Right hindlimb (tissue), 1 donor: ENCODE results near the gene VPS13D.
"Not testable (repeated sequence)": the region's sequence is repeated elsewhere in the genome, so short reads cannot be mapped to it uniquely, and the experiment has no call there.

Source experiments
- DNase-seq: peaks from one replicate; pipeline ENCODE4 v3.0.0-alpha.2; 2018

Gene VPS13D

DNA sequence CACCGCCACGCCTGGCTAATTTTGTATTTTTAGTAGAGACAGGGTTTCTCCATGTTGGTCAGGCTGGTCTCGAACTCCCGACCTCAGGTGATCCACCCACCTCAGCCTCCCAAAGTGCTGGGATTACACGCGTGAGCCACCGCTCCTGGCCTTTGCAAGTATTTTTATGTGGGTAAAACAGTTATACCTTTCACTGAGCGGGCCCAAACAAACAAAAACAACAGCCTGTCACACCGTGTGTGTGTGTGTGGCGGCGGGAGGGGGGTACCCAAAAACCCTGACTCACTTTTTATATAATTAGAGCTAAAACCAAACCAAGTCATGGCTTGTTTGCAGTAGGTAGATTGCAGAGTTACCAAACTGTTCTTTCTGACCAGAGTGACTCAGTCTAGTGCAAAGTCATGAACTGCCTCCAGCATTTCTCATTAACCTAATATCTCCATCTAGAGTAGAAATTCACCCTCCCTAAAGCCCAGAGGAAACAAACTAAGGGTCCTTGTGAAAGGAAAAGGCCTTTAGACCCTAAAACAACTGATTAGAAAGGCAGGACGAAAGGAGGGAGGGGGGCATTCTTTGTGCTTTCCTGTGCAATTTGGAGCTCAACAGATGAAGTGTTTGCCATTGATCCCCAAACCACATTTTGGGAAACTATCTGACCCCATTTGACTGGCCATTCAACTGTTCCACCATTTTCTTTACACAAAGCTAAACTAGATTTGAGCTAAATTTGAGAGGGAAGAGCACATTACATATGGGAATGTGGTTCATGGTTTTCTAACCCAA is 207.2 kb downstream of the VPS13D start:
- no peak for DNase-seq

DNA sequence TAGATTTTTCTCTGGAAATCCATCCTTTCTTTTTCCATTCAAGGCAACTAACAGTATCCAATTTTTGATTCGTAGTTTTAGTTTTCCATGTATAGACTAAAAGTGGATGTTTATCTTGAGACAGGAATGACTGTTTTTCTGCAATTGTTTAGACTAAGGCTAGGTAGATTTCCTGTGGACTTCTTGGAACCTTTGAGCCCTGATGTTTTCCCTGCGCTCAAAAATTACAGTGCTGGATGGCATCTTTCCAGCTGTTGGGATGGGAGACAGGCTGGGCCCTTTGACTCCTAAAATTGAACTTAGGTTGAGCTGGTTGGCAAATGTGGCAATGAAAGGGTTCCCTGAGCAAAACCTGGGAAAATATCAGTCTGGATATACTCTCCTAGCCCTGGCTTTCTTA is 207.8 kb downstream of the VPS13D start:
- no peak for DNase-seq

DNA sequence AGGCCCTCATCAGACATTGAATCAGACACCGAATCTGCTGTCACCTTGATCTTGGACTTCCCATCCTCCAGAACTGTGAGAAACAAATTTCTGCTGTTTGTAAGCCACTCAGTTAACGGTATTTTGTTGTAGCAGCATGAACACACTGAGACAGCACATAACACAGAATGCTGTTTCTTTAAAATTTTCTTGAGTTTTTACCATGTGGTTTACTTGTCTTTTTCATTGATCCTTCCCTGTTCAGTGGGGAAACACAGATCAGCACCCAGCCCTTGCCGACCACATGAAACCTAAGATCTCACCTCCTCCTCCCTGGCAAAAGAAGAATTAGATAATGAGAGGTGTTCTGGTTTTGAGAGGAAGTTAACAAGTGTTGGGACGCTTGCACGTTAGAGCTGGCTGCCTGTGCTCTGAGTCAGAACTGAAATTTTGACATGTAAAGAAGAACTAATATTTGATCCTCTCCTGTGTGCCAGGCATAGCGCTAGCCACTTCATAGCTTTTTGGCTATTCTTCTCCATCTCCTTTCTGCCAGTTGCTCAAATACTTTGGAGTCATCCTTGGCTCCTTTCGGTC is 208.6 kb downstream of the VPS13D start:
- no peak for DNase-seq

DNA sequence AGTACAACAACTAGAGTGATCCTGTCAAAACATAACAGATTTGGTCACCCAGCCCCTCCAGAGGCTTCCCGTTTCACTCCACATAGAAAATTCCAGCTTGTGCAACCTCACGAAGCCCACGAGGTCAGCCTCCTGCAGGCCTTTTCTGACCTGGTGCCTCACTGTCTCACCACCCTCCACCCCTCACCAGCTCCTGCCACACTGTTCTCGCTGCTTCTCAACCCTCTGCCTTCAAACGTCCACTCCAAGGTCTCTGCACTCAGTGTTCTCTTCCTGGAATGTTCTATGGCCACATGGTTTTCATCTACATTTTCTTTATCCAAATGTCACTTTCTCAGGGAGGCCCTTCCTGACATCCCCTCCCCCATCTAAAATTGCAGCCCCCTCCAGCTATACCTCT is 209.2 kb downstream of the VPS13D start:
- DNase-seq: no peak

DNA sequence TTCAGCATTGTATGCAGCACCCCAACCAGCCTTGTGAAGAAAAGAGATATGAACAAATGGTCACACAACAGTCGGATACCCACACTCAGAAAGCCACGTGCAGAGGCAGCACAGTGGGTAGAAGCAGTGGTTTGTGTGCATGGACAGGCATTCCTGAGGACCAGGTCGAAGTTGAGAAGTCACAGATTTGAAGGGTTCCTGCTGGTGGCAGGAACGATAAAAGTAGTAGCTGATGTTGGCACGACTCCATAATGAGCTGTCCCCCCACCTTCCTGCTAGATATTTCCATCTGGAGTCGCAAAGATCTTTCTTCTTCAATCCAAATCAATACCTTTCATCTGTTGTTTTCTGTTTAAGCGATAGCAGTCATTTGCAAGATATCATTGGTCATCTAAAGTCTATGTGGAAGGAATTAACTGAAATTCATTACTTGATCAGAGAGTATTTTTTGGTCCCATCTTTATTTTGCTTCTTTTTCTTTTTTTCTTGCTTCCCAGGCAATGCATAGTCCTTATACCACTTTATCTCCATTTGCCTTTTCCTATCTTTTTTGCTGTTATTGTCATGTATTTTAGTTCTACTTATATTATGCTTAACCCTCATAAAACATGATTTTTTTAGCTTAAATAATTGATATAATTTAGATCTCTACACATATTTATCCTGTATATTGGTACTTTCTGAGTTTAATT is 211.7 kb downstream of the VPS13D start:
- no peak for DNase-seq

DNA sequence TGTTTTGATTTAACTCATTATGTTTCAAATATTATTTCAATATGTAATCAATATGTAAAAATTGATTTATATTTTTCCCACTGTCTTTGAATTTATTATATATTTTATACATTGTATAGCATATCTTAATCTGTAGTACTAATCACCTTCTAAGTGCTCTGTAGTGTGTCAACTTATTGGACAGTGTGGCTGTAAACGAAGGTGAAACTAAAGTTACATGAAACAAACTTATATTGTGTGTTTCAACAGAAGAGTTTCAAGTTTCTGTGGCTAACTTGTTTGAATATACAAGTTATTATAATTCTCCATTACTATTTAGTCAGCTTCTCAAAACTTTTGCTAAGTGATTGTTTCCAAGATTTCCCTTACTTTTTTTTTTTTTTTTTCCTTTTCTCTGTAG is 212.4 kb downstream of the VPS13D start:
- no peak for DNase-seq

DNA sequence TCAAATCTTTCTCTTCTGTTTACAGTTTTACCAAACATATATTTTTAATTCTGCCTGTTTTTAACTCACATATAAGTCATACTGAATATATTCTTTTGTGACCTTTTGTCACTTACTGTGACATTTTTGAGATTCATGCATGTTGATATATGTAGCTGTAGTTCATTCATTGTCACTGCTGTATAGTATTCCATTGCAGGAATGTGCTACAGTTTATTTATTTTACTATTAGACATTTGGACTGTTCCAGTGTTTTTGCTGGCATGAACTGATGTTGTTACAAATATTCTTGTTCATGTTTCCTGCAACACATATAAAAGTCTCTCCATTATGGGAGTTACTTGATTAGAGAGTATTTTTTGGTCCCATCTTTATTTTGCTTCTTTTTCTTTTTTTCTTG is 213.3 kb downstream of the VPS13D start:
- DNase-seq: no peak

DNA sequence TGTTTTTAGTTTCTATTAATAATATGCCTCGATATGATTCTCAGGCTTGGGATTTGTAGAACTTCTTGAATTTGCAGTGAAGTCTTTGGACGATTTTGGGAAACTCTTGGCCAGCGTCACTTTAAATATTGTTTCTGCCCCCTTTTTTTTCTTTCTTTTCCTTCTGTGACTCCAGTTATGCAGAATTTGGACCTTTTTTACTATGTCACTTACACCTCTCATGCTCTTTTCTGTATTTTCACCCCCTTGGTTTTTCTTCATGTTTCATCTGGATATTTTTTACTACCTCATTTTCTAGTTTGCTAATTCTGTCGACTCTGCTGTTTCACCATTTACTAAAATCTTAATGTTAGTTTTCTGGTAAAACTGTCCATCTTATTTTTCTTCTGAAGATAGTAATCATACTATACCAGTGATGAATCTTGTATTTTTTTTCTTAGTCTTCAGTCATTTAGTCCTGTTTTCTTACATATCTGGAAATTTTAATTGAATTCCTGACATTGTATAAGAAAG is 214.6 kb downstream of the VPS13D start:
- no peak for DNase-seq

DNA sequence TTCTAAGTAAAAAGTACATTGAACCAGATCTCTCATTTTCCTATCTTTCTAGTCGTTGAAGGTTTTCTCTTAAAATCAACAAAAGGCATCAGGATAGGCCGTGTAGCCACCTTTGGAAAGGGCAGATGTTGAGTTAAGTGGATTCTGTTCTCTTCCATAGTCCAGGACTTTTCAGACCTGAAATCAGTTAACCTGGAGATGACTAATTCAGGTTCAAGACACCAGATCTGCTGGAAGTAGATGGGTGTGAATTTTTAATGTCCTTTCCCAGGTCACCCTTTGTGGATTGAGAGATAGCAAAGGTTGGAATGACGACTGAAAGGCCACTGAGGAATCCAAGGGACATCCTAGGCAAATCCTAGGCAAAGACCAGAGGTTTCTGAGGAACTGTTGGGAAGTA is 215.4 kb downstream of the VPS13D start:
- no peak for DNase-seq

DNA sequence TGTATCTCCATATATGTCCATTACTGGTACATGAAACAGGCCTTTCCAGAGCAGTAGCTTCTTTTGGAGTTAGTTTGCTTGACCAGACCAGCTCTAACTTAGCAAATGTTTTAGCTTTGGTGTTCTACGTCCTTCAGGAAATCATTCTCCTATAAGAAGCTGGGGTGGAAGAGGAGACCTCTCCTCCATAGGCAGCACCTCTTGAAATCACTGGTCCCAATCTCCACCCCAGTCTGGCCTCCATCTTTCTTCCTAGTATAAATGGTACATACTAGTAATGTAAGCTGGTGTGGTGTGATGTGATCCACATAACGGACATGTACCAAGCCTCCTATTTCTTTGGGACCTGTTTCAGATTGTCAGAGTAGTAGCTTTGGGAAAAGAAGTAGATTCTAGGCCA is 216.8 kb downstream of the VPS13D start:
- no peak for DNase-seq

DNA sequence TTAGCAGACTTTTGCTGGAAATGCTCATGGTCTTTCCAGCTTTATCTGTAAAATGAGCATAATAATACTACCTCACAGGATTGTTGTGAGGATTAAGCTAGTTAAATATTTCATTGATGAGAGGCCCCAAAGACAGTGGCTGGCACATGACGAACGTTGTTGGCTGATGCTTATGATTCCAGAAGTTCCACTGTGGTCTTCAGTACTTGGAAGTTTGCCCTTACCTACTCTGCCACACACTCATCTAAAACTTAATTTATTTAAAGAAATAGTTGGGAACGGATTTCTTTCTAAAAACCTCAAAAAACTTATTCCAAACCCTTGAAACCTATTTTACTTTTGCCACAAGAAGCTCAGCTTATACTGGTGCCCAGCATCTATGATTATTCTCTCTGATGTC is 217.5 kb downstream of the VPS13D start:
- DNase-seq: no peak

DNA sequence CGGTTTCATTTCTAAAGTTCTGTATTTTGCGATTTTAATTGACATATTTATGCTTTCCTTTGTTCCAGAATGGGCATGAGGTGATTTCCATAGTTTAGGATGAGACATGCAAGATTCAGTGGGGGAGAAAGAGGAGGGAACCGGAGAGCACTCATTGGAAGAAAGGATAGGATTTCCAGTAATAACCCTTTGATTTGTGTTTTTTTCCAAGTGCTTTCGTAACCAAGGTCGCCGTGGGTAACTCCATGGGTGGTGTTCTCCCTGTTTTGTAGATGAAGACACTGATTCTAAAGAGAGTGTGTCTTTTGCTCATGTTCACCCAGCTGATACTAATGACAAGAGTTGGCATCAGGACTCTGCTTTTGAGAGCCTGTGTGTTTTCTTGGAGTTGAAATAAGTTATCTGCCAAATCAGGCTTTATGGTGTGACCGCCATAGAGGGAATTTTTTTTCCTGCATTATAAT is 218.1 kb downstream of the VPS13D start:
- DNase-seq: no peak

DNA sequence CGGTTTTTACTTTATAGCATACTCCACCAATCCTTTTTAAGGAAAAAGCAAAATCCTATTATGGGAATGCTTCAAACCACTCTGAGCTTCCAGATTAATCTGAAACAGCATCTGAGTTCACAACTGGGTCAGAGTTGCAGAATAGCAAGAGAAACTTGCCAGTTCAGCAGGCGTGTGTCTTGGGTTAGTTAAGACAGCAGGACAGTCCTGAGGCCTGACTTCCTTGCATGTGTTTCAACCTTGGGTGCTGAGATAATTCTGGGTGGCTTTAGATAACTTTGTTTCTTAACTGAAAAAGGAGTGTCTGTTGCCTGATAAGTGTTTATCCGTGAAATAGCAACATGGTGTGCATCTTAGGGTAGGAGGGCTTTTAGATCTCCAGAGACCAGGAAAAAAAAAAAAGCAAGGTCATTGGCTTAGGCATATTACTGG is 218.9 kb downstream of the VPS13D start:
- DNase-seq: no peak

DNA sequence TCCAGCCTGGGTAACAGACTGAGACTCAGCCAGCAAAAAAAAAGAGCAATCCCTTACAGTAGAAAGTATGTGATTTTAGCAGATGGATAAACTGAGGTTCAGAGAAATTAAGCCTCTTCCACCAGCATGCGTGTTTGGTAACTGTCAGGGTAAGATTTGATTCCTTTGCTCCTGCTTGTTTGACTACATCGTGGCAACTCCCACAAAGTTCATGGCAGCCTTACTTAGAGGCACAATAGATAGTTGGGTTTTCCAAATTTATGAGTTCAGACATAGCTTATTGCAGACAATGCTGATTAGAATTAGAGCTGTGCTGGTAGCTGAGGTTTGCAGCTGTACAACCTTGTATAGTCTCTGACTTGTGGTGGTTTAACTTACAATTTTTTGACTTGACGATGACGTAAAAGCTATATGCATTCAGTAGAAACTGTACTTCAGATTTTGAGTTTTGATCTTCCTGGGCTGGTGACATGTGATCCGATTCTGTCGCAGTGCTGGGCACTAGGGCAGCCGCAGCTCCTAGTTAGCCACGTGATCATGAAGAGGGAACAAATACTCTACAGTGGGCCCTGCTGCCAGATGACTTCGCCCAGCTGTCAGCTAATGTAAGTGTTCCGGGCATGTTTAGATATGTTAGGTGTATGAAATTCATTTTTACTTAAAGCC is 220.4 kb downstream of the VPS13D start:
- peak; percentile 64 for DNase-seq

DNA sequence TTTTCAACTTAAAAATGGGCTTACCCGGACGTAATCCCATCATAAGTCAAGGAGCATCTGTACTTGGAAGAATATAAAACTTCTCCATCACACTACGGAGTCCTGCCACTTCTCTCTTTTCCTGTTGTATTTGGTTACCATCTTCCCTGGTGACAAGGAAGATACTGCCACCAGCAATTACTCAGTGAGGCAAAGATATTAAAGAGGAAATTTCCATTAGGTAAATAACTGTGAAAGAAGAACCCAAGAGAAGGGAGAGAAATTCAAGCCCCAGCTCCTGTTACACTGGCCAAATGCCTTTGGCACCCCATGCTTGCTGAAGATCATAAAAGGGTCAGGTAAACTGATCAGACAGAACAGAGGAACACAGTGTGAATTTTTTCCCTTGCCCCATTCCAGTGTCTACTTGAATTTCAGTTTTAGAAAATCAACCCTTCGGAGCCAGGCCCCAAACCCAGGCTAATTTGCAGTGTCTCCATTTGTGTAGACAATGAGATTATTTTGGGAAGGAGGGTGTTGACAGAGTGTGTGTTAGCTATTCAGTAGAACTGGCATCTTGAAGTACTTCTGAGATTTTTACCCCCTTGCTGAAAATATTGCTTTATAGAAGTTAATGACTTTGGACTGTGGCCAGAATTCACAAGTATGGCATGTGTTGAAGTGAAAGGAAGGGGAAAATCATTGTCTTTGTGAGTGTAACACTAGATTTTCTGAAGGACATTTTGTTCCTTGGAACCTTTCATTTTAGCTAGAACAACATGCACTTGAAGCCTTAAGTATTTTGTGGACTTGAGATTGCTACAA is 221.1 kb downstream of the VPS13D start:
- no peak for DNase-seq

DNA sequence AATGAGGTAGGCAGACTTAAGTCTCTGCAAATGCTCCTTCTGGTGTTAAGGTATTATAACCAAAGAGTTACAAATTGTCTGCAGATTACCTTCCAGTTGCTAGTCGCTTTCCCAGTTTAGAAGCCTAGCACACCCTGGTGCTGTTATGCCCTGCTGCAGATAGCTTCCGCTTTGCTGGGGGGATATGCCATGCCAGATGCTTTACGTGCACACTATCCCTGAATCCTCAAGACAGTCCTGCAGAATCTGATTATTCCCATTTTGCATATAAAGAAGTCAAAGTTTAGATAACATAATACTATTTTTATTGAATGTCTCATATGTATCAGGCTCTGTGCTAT is 221.7 kb downstream of the VPS13D start:
- DNase-seq: no peak

DNA sequence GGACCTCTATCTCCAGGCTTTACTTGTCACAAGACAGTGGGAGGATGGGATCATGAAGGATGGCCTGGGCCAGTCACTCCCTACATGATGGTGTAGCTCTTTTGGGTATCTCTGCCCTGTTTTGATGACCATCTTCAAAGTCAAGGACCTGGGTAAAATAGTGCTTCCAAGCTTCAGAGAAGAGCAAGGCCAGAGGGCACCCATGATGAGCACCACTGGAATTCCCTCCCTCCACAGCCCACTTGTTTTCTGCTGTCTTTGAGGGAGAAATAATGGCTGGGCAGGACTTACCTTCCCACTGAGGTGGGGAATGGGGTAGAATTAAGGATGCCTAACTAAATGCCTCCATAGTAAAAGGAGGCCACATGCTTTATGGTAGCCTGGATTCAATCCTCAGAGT is 222.4 kb downstream of the VPS13D start:
- DNase-seq: no peak

DNA sequence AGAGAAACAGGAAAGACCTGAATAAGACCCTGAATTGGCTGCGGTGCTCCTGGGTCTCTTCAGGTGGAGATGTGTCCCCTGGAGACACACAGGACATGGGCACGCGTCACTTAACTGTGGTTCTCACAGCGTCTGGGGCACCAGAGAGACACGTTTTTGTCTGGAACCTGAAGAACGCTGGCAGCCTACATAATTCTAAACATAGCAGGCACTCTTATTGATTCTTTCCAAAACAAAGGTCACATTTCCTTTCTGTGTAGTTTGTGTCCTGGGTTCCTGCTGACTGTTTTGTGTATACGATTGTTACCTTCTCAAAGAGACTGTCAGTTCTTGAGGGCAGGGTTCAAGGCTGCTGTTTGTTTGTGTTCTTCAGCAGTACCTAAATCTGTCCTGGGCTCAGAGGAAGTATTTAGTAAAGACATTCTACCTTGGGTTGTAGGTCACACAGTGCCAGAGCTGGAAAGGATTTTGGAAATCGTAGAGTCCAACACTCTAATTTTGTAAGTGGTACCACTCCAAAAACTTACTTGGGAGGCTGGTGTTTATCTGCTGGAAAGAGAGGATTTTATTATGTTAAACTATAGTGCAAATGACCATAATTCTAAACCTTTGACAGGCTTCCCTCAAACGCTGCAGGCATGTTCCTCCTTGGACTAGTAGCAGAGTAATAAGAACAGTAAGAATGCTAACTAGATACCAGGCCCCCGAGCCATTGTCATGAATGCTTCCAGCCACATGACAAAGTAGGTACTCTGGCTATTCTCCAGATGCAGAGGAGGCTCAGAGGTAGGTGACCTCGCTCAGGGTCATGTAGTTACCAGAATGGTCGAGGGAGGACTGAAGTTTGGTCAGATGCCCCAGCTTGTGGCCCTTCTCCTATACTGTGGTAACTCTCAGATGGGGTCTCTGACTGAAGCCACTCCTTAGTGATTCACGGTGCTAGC is 223.8 kb downstream of the VPS13D start:
- DNase-seq: no peak

DNA sequence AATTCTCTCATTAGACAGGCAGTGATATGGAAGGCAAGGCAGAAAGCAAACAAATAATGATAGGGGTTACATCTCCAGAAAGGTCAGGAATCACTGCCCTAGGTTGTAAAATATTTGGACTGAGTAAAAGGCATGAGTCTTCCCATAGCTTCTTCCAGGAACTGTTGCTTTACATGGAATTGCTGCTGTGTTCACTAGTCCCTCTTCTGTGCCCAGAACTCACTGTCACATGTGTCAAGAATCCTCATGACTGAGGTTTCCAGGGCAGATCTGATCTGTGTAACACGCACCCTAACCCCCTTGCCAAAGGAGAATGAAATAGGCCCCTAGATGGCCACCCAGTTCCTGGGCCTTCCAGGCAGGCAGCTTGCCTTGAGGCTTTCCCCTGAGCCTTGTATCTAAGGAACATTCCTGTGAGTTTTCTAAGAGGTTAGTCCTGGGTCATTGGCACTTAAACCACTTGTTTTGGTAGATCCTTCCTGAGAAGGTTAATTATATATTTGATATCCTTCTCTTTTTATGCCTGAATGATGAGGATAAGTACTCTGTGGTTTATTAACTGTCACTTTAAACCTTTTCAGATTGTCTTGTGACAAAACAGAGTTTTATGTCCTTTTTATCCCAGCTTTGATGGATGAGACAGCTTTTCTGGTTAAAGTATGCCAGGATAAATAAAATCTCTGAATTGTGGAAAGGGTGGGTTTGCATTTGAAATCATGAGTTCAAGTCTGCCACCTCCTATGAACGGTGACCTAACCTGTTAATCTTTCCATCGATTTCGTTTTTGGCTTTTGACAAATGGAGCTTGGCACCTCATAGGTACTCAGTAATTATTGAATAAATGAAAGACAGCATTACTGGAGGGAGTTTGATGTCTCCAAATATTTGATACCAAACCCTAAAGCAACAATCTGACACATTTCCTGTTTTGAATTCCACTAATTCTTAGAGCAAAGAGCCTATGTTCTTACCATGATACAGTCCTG is 224.9 kb downstream of the VPS13D start:
- no peak for DNase-seq

DNA sequence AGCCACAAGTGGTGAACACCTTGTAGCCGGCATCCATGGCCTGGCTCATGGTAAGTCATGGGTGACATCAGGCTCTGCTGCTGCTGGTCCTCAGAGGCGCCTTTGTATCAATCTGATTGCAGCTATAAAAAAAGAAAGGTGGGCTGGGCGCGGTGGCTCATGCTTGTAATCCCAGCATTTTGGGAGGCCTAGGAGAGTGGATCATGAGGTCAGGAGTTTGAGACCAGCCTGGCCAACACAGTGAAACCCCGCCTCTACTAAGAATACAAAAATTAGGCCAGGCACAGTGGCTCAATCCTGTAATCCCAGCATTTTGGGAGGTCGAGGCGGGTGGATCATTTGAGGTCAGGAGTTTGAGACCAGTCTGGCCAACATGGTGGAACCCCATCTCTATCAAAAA is 226.3 kb downstream of the VPS13D start:
- not testable (repeated sequence) for DNase-seq
